Hepatic stellate cell (primary cell): ENCODE results near the gene JUND.

Experiments
- DNase-seq: peaks from one replicate; pipeline ENCODE4 v3.0.0; 2011; ENCODE audit warnings: low spot score

JUND gene

GRCh38 chr19:18239303-18239702, 42.1 kb downstream of the JUND start:
- DNase-seq = no peak

- no peak for DNase-seq
Observed at GRCh38 chr19:18234194-18234593, 47.2 kb downstream of the JUND start.

- DNase-seq = peak; percentile 76
Observed at GRCh38 chr19:18233224-18233825, 48.1 kb downstream of the JUND start.

- no peak for DNase-seq
Observed at GRCh38 chr19:18232540-18233223, 48.7 kb downstream of the JUND start.

GRCh38 chr19:18231775-18232174, 49.6 kb downstream of the JUND start:
- DNase-seq = no peak

- DNase-seq = peak; percentile 39
Observed at GRCh38 chr19:18230941-18231734, 50.3 kb downstream of the JUND start.

GRCh38 chr19:18229915-18230314, 51.5 kb downstream of the JUND start:
- DNase-seq = no peak
